Forelimb muscle (tissue), 1 donor: ENCODE results near the gene CTSO. TPM values are rescaled to one million over a fixed set of nuclear protein-coding genes. Genes with fewer than 3 reads are reported as not detected.
"Not testable (repeated sequence)": the region's sequence is repeated elsewhere in the genome, so short reads cannot be mapped to it uniquely, and the experiment has no call there.

Experiments
- DNase-seq: peaks from one replicate; pipeline ENCODE4 v3.0.0-alpha.2; 2013; ENCODE audit warnings: low read depth
- polyA plus RNA-seq: library from polyadenylated mRNA; unstranded; fragments of 120-200 nt; gene quantifications from one replicate; pipeline ENCODE4 v1.2.1, GENCODE V29; 2013; ENCODE audit not compliant: insufficient read length

CTSO gene
- polyA plus RNA-seq, 1 donor: 26.0 TPM

DNA sequence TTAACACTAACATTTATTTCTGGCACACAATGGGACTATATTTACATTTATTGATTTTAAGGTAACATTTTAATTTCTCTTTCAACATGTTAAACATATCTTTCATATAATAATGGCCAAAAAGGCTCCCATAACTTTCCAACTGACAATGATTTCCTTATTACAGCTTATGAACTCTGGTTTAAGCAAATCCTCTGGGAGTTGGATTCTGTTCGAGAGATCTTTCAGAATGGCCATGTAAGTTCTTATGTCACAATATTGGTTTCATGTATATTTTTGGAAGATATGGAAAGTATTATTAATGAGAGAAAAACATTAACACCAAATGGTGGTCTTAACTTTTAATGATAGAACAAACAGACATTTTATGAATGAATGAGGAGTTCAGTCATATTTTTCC is 46.1 kb downstream of the CTSO start:
- no peak for DNase-seq

DNA sequence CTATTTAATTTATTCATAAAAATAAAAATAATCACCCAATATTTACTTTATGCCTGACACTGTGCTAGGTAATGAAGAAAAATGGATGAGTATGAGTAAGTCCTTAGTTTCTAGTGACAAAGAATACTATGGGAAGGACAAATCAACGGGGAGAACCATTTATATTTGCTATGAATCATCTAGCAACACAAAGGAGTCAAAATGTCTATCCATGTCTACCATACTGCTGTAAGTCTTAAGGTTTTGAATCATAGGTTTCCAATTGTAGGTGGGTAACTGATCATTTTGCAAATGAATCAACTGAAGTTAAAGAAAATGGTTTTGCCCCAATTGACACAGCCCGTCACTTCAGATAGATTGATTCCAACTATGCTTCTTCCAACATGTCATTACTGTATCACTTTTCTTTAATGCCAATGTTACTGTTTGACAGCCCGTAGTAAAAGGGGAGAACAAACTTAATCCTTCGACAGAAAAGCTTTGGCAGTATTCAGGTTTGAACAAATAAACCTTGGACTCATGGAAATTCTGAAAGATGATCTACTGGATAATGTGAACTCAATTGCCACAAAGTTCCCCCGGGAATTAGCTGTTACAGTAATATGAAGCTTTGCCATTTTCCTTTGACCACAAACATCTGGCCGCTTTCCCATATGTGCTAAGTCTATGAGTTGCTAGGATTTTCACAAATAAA is 47.0 kb downstream of the CTSO start:
- peak; percentile 86 for DNase-seq

DNA sequence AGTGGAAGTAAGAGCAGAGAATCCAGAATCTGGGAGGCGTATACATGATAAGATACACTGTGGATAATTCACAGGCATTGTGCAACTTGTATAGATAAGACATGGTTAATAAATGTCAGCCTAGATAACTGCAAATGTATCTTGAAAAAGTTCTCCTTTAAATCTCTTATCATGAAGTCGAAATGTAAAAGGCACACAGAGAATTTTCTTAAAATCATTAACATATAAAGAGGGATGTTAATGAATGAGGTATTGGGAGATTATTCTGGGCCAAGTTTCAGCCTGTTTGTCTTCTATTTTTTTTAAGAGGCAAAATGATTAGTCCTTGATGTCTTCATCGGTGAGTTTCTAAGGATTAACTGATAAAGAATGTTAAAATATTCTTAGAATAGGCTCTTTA is 49.3 kb downstream of the CTSO start:
- no peak for DNase-seq

DNA sequence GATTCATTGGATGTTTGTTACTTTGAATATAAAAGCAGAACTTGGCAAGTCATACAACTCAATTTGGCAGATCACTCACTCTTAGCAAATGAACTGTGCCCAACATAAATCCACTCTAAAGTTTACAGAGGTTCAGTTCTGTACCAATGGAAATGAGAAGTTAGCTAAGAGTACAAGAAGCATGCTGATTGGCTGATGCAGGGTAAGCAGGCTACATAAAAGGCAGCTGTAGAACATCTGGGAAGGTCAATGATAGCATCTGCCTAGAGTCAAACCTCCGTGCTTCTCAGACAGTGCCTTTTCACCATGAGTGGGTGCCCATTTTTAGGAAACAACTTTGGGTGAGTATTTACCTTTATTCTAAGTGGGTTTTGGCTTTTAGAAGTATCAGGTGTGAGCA is 50.2 kb downstream of the CTSO start, which contains the start of gene TDO2:
TSS of gene TDO2 (plus strand) at position 244 of the 400 bp plus-strand sequence. CDS start at position 307, 63 bp downstream.
- DNase-seq: no peak

DNA sequence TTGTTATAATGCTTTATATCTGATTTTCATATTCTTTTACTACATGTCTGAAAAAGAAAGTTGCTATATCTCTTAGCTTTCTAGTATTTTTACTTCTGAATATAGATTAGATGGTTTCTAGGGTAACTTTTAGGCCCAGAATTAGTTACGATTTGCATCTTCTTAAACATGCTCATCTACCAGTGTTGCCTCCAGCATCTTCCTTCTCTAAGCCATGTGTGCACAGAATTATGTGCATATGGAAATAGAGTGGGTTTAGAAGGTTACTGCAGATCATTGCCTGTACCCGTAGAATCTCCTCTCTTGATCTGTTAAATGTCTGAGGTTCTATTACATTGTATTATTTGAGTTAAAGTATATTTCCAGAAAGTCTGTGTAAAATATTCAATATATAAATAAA is 52.7 kb downstream of the CTSO start:
- no peak for DNase-seq

DNA sequence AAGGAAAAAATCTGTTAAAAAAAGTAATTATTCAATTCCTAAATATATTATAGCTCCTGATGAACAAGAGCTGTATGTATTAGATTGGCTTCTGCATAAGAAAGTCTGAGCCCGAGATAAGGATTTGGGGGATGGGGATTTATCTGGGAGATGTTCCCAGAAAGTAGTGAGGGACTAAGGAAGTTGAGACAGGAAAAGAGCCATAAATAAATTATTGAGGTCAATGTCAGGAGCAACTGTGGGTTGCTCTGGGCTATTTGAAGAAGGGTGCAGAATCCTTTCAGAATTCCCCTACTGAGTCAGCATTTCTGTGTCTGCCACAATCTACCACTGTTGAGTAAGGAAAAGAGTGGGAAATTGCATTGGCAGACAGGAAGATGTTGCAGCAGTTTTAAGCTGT is 53.3 kb downstream of the CTSO start:
- DNase-seq: no peak

DNA sequence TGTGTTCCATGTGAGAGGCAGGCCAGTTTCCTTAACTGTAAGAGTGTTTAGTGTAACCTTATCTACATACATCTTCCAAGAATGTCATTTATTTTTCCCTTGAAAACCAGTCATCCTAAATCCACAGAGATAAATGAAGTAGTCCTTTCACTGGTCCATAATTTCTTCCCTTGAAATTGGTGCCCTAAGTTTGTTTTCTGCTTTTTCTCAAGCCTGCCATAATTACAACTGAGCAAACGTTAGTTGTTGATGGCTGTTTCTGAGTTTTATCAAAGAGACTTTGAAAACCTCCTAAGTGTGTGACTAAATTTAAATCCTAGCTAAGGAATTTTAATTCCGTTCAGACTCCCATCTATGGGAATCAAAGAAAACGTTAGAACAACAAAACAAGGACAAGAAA is 53.8 kb downstream of the CTSO start:
- no peak for DNase-seq

DNA sequence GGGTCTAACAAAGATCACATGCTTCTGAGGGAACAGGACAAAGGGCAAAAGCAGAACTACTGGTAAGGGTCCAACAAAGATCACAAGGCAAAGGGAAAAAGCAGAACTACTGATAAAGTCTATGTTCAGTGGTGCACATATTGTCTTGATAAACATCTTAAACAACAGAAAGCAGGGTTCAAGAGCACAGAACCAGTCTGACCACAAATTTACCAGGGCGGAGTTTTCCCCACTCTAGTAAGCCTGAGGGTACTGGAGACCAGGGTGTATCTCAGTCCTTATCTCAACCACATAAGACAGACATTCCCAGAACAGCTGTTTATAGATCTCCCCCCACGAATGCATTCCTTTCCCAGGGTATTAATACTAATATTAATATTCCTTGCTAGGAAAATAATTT is 55.3 kb downstream of the CTSO start:
- DNase-seq: not testable (repeated sequence)

DNA sequence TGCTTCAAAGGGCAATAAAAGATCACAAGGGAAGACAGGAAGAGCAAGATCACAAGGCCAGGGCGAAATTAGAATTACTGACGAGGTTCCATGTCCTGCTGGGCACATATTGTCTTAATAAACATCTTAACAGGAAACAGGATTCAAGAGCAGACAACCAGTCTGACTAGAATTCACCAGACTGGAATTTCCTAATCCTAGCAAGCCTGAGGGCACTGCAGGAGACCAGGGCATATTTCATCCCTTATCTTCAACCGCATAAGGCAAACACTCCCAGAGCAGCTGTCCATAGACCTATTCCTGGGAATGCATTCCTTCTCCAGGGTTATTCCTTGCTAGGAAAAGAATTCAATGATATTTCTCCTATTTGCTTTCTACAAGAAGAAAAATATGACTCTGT is 62.6 kb downstream of the CTSO start:
- DNase-seq: no peak

DNA sequence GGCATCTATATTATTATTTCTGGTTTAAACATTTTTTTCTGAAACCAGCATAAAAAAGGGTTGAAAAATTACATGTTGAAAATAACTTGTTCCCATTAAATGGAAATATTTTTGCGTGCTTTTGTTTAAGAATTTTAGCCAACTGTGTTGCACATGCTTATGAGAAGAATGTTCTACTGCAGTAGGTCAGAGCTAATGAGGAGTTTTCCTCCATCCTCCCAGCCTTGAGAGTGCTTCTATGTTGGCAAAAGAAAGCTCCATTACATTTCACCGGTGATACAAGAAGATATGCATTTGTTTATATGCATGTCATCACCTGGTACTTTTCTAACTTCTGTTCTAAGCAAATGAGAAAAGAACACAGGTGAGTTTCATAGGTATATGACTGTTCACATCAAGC is 63.7 kb downstream of the CTSO start:
- no peak for DNase-seq

DNA sequence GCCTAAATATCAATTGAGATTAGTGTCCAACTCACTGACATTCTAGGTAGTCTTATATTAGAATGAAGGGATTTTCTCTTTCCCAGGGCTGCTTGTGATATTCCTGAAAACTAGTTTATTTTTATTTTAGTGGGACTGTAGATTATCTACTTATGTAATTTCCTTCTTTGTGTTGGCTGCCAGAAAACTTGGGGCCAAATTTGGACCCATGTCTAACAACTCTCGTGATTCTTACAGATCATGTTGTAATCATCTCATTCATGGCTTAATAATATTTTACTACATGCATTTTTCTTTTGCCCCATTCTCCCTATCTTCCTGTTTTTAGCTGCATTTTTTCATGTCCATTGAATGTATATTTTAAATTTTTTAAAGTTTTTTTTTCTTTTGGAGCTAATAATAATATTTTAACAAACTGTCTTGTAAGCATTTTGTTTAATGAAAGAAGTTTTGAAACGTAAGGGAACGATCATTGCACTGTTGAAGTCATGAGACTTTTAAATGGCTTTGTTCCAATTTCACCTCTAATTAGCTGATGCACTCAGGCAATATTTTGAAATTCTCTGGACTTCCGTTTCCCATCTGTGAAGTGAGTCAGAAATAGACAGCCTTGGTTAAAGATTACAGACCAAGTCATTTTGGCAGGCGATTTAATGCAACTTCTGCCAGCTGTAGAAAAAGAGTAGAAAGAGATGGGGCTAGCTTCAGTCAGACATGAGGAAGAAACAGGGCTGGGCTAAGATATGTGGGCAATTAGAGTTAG is 64.5 kb downstream of the CTSO start:
- DNase-seq: no peak

DNA sequence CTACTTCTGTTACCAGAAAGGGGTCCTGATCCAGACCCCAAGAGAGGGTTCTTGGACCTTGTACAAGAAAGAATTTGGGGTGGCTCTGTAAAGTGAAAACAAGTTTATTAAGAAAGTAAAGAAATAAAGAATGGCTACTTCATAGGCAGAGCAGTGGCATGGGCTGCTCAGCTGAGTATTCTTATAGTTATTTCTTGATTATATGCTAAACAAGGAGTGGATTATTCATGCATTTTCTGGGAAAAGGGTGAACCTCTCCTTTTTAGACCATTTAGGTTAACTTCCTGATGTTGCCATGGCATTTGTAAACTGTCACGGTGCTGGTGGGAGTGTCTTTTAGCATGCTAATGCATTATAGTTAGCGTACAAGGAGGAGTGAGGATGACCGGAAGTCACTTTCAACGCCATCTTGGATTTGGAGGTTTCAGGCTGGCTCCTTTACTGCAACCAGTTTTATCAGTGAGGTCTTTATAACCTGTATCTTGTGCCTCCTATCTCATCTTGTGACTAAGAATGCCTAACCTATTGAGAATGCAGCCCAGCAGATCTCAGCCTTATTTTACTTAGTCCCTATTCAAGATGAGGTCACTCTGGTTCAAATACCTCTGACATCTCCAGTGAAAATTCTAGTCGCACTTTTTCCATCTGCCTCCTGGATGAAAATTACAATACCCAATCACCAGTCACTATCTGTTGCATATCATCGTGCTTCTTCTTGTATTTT is 65.7 kb downstream of the CTSO start:
- no peak for DNase-seq

DNA sequence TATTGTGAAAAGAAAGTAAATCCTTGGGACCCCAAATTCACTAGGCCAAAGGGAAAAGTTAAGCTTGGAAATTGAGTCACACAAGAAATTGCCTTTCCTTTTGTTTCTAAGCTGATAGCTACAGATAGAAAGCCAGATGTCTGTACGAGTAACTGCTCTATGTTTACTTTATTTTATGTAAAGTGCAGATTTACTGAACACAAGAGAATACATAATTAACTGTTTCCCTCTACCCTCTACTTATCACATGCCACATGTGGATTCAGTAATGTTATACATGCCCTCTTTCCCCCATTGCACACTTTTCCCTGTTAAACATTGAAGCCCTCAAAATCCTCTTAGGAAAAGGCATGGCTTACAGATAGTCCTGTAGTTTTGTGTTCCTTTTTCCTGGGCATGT is 66.6 kb downstream of the CTSO start:
- DNase-seq: no peak

DNA sequence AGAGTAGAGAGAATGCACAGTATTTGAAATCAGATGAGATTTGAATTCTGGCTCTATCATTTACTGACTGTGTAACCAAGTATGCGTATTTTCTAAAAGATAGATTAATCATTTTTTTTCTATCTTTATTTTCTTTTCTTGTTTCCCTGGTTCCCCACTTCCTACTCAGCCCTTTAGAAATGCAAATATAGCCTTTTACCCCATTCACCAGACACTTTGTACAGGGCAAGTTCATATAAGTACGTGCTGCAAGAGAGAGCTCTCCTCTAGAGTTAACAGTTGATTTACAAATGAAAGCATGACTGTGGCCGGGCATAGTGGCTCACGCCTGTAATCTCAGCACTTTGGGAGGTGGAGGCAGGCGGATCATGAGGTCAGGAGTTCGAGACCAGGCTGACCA is 68.0 kb downstream of the CTSO start:
- no peak for DNase-seq

DNA sequence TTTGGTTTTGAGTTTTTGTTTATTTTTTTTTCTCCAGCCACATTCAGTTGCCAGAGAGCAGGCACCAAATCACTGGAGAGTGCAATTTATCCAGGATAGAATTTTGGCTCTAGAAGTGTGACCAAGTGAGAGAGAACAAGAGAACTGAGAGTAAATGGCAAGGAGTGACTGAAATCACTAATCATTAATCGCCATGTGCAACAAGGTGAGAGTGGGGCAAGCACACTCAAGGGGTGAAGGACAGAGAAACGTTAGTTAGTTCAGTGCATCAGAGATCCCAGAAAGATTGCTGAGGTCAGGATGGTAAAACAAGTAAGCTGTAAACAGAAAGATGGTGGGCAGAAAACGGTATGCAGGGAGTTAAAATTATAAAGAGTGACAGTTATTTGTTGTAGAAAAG is 69.8 kb downstream of the CTSO start:
- DNase-seq: no peak

DNA sequence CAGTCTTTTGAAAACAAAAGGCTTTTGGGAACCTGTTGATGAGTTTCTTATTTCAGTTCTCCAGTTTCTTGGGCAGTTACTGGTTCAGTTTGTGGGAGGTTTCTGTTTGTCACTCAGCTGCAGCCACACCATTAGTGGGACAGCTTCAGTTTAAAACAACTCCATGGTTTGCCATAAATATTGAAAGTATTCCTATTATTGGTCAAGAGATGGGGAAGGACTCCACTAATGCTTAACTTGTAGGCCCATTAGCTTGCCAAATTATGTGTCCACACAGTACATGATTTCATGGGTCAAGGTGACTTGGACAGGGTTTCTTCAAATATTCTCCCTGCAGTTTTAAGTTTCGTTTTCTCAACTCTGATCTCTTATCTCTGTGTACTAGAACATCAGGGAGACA is 72.1 kb downstream of the CTSO start:
- DNase-seq: no peak

DNA sequence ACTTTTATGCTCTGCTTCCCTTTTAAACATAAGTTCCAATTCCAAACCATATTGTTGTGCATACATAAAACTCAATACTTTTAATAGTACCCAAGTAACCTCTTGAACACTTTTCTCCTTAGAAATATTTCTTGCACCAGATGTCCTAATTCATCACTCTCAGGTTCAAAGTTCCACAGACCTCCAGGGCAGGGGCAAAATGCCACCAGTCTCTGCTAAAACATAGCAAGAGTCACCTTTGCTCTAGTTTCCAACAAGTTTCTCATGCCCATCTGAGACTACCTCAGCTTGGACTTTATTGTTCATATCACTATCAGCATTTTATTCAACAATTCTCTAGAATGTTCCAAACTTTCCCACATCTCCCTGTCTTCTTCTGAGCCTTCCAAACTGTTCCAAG is 73.9 kb downstream of the CTSO start:
- DNase-seq: no peak

DNA sequence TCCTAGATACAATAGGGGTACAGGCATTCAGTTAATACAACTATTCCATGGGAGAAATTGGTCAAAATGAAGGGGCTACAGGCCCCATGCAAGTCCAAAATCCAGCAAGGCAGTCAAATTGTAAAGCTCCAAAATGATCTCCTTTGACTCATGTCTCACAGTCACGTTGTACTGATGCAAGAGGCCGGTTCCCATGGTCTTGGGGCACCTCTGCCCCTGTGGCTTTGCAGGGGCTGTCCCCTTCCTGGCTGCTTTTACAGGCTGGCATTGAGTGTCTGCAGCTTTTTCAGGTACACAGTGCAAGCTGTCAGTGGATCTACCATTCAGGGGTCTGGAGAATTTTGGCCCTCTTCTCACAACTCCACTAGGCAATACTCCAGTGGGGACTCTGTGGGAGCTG is 75.1 kb downstream of the CTSO start:
- no peak for DNase-seq

DNA sequence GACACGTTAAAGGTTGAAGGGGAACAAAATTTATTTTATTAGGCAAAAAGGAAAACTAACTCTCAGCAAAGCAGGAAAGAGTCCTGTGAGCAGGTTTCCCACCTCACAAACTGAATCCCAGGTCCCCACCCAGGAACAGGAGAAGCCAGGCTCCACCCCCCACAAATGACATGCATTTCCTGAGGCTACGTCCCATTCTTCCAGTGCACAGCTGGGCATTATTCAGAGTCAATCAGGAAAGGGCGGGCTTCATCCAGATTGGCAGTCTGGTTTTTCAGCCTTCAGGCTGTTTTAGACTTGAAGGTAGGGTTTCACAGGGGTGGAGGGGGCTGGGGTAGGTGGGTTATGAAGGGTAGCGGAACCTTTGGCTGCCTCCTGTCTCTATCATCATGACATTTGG is 75.7 kb downstream of the CTSO start:
- DNase-seq: no peak

DNA sequence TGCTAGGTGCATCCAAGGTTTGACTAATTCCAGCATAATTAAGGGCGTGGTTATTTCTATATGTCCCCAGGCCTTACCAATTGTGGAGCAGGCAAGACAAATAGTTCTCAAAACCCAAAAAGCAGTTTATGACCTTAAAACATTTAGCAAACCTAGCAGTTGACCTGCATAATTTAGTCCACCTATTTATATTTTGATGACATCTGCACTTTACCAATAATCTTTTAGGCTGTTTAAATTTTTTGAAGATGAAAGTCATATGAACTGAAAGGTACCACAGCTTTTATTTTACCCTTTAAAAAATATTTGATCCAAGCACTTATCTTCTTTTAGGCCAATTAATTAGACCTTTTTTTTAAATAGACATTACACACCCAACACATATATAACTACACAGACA is 77.8 kb downstream of the CTSO start:
- no peak for DNase-seq
